ENCODE measurements around the gene GNL3L. TPM values are rescaled to one million over a fixed set of nuclear protein-coding genes. Genes with fewer than 3 reads are reported as not detected.
A peak's percentile ranks its signal among the peaks of the same experiment; 100 is the strongest.
"Not testable (repeated sequence)": the region's sequence is repeated elsewhere in the genome, so short reads cannot be mapped to it uniquely, and the experiment has no call there.

GNL3L gene
- total RNA-seq, 8 experiments from 2014 or later, result 11.2 to 58.6 (median 23.7) TPM

GRCh38 chrX:54509400-54509799 is 20.6 kb upstream of the GNL3L start:
- Histone ChIP-seq H3K4me1 (replicated peaks in 1 of 2) (no peaks in the 10 kb centered on the region), H3K27ac (no peak overlapping the region), H3K4me3 (no peak overlapping the region)
- in situ Hi-C loops (cut with MboI; ENCODE audit: low pct_unique_long_range_greater_than_20kb in 2 of 9, low sequenced_read_pairs in 9 of 9, unreplicated experiment in 9 of 9), result no loop called here
- 0 to 100% (median 40%) methylated on average over 1 to 3 of the region's 4 CpGs; no CpG with 5 or more reads in 5 of the 10 experiments for WGBS, 10 experiments
- no peak for ATAC-seq (replicated peaks in 6 of 8)

GRCh38 chrX:54529151-54529550 is 868 bp upstream of the GNL3L start:
- 47% methylated on average over 2 of the region's 3 CpGs; no CpG with 5 or more reads in 9 of the 10 experiments for WGBS, 10 experiments
- no peak for ATAC-seq (replicated peaks in 6 of 8)
- Histone ChIP-seq H3K4me3 (peak overlapping the region; percentile 48 to 97 (median 82)), H3K4me1 (replicated peaks in 1 of 2) (peaks cover 7 to 16% of the 10 kb centered on the region in 2 donors), H3K27ac (peak overlapping the region; percentile 98 to 99)
- in situ Hi-C loops (cut with MboI; ENCODE audit: low pct_unique_long_range_greater_than_20kb in 2 of 9, low sequenced_read_pairs in 9 of 9, unreplicated experiment in 9 of 9), result no loop called here

DNA sequence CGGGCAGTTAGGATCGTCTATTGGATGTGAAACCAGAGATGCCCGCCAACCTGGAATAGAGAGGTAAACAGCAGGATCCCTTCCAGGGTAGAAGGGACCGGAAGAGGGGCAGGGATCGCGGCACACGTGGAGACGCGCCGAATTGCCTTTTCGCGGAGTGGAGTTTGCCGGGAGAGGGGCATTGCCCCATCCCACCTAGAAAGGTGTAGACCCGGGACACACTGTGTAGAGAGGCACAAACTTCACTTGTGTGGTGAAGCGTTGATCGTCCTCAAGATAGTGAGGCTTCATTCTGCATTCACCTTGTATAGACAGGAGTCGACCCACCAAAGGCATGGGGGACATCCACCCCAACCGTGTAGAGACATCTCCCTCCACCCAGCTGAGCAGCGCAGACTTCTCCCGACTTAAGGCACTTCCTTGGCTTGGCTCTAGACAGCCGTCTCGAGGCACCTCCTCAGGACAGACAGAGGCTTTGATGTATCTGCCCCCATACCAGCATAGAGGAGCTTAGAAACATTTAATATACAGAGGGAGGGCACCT is 410 bp downstream of the GNL3L start:
- peak overlapping the region; percentile 48 to 97 (median 82) for H3K4me3 ChIP-seq
- in situ Hi-C loops (cut with MboI; ENCODE audit: low pct_unique_long_range_greater_than_20kb in 2 of 9, low sequenced_read_pairs in 9 of 9, unreplicated experiment in 9 of 9), result no loop called here
- H3K4me1 ChIP-seq (replicated peaks in 1 of 2), result peaks cover 7 to 16% of the 10 kb centered on the region in 2 donors
- ATAC-seq (replicated peaks in 6 of 8), result peak; percentile 5 to 61 (median 50)
- 37 to 40% methylated on average over 3 to 7 of the region's 22 CpGs; no CpG with 5 or more reads in 8 of the 10 experiments for WGBS, 10 experiments
- peak overlapping the region; percentile 75 to 98 for H3K27ac ChIP-seq

- H3K4me1 ChIP-seq (replicated peaks in 1 of 2), result peaks cover 5 to 9% of the 10 kb centered on the region in 2 donors
- no peak for ATAC-seq (replicated peaks in 6 of 8)
- no peak overlapping the region for H3K4me3 ChIP-seq
- 70 to 100% methylated on average over 1 to 4 of the region's 4 CpGs; no CpG with 5 or more reads in 8 of the 10 experiments for WGBS, 10 experiments
- in situ Hi-C loops (cut with MboI; ENCODE audit: low pct_unique_long_range_greater_than_20kb in 2 of 9, low sequenced_read_pairs in 9 of 9, unreplicated experiment in 9 of 9), result no loop called here
- H3K27ac ChIP-seq, result no peak overlapping the region
Measured at GRCh38 chrX:54534271-54534670, 4.3 kb downstream of the GNL3L start.

- in situ Hi-C loops (cut with MboI; ENCODE audit: low pct_unique_long_range_greater_than_20kb in 2 of 9, low sequenced_read_pairs in 9 of 9, unreplicated experiment in 9 of 9), result no loop called here
- peak in 6 of 8 experiments; percentile 21 to 99 (median 64) for ATAC-seq (replicated peaks in 6 of 8)
- Histone ChIP-seq H3K4me3 (no peak overlapping the region), H3K4me1 (replicated peaks in 1 of 2) (no peaks in the 10 kb centered on the region), H3K27ac (no peak overlapping the region)
- 46 to 56% methylated on average over 2 to 4 of the region's 4 CpGs; no CpG with 5 or more reads in 8 of the 10 experiments for WGBS, 10 experiments
Measured at GRCh38 chrX:54540289-54540688, 10.3 kb downstream of the GNL3L start.

GRCh38 chrX:54542239-54542638 is 12.2 kb downstream of the GNL3L start:
- ATAC-seq (replicated peaks in 6 of 8); H3K4me3 ChIP-seq; H3K4me1 ChIP-seq (replicated peaks in 1 of 2); H3K27ac ChIP-seq; in situ Hi-C loops (cut with MboI; ENCODE audit: low pct_unique_long_range_greater_than_20kb in 2 of 9, low sequenced_read_pairs in 9 of 9, unreplicated experiment in 9 of 9): not testable (repeated sequence)
- WGBS, 10 experiments, result no CpG with 5 or more reads among the region's 4 CpGs

DNA sequence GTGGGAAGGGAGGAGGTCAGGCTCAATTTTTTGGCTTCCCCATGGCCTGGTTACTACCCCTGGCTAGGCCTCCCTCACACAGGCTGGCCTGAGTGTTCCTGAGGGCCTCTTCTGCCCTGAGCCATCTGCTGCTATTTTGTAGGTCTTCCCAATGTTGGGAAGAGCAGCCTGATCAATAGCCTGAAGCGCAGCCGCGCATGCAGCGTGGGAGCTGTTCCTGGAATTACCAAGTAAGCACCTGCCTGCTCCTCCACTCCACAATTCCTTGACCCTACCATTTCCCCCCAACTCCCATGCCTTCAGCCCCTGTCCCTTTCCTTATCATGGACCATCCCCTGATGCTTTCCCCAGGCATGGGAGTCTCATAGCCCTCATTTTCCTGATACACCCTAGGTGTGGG is 20.8 kb downstream of the GNL3L start:
- no peaks in the 10 kb centered on the region for H3K4me1 ChIP-seq (replicated peaks in 1 of 2)
- ATAC-seq (replicated peaks in 6 of 8), result no peak
- WGBS, 10 experiments, result 96% methylated on average over 4 of the region's 4 CpGs; no CpG with 5 or more reads in 9 of the 10 experiments
- H3K4me3 ChIP-seq, result no peak overlapping the region
- H3K27ac ChIP-seq, result no peak overlapping the region
- in situ Hi-C loops (cut with MboI; ENCODE audit: low pct_unique_long_range_greater_than_20kb in 2 of 9, low sequenced_read_pairs in 9 of 9, unreplicated experiment in 9 of 9), result no loop called here

DNA sequence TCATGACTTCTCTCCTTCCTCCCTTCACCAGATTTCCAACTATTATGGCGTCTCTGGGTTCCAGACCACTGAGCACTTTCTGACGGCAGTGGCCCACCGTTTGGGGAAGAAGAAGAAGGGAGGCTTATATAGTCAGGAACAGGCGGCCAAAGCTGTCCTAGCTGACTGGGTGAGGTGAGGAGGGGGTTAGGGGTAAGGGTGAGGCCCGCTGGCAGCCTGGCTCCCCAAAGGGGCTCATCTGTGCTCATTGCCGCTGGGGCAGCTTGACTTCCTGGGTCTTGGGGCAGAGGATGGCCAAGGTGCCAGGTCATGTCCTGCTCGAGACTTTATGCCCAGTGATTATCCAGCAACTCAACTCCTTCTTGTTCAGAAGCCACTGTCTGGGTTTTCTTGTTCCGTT is 21.8 kb downstream of the GNL3L start:
- no peak for ATAC-seq (replicated peaks in 6 of 8)
- in situ Hi-C loops (cut with MboI; ENCODE audit: low pct_unique_long_range_greater_than_20kb in 2 of 9, low sequenced_read_pairs in 9 of 9, unreplicated experiment in 9 of 9), result no loop called here
- 20 to 100% (median 70%) methylated on average over 1 to 4 of the region's 8 CpGs; no CpG with 5 or more reads in 7 of the 10 experiments for WGBS, 10 experiments
- no peaks in the 10 kb centered on the region for H3K4me1 ChIP-seq (replicated peaks in 1 of 2)
- H3K27ac ChIP-seq, result no peak overlapping the region
- H3K4me3 ChIP-seq, result no peak overlapping the region

DNA sequence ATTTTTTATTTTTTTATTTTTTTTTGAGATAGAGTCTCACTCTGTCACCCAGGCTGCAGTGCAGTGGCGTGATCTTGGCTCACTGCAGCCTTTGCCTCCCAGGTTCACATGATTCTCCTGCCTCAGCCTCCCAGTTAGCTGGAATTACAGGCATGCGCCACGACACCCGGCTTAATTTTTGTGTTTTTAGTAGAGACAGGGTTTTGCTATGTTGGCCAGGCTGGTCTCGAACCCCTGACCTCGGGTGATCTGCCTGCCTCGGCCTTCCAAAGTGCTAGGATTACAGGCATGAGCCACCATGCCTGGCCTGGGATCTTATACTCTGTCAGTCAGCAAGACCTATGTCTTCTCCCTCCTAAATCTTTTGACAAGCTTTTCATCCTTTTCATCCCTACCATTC is 25.0 kb downstream of the GNL3L start:
- in situ Hi-C loops (cut with MboI; ENCODE audit: low pct_unique_long_range_greater_than_20kb in 2 of 9, low sequenced_read_pairs in 9 of 9, unreplicated experiment in 9 of 9); H3K4me1 ChIP-seq (replicated peaks in 1 of 2); ATAC-seq (replicated peaks in 6 of 8); H3K4me3 ChIP-seq; H3K27ac ChIP-seq: not testable (repeated sequence)
- WGBS, 10 experiments, result 45 to 100% (median 90%) methylated on average over 1 to 7 of the region's 7 CpGs; no CpG with 5 or more reads in 6 of the 10 experiments

- WGBS, 10 experiments, result 78 to 100% (median 83%) methylated on average over 1 to 8 of the region's 11 CpGs; no CpG with 5 or more reads in 7 of the 10 experiments
- in situ Hi-C loops (cut with MboI; ENCODE audit: low pct_unique_long_range_greater_than_20kb in 2 of 9, low sequenced_read_pairs in 9 of 9, unreplicated experiment in 9 of 9), result no loop called here
- no peaks in the 10 kb centered on the region for H3K4me1 ChIP-seq (replicated peaks in 1 of 2)
- ATAC-seq (replicated peaks in 6 of 8), result no peak
- no peak overlapping the region for H3K4me3 ChIP-seq
- H3K27ac ChIP-seq, result no peak overlapping the region
Measured at GRCh38 chrX:54560411-54560810, 30.4 kb downstream of the GNL3L start.

DNA sequence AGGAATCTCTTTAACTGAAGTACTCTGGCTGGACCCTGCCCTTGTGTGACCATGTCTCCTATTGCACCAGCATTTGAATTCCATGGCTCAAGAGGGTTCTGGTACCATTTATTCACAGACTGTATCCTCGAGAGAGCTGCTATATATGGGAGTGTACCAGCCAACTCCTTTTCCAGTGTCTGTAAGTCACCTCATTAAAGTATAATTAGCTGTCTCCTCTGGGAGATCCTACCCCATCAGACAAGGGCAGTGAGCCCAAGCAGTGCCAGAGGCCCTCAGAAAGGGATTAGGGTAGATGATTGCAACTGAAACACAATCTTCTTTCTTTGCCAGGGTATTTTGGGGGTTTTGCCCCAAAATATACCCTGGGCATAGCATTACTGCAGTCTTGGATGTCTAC is 31.6 kb downstream of the GNL3L start:
- 100% methylated on average over 1 of the region's 1 CpG; no CpG with 5 or more reads in 9 of the 10 experiments for WGBS, 10 experiments
- in situ Hi-C loops (cut with MboI; ENCODE audit: low pct_unique_long_range_greater_than_20kb in 2 of 9, low sequenced_read_pairs in 9 of 9, unreplicated experiment in 9 of 9), result no loop called here
- no peak for ATAC-seq (replicated peaks in 6 of 8)

GRCh38 chrX:54564936-54565335 is 34.9 kb downstream of the GNL3L start:
- no peak for ATAC-seq (replicated peaks in 6 of 8)

More for the DNA sequence above, 31.6 kb downstream of the GNL3L start:
- H3K27ac ChIP-seq, result no peak overlapping the region
- H3K4me3 ChIP-seq, result no peak overlapping the region
- no peaks in the 10 kb centered on the region for H3K4me1 ChIP-seq (replicated peaks in 1 of 2)

DNA sequence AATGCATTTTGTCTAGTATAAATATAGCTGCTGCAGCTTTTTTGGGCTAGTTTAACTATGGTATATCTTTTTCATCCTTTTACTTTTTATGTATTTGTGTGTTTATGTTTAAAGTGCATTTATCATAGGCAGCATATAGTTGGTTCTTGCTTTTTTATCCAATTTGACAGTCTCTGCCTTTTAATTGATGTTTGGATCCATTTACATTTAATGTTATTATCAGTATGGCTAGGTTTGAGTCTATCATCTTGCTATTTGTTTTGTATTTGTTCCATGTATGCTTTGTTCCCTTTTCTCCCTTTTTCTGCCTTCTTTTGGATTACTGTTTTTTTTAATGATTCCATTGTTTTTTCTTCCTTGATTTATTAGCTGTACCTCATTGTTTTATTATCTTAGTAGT is 40.3 kb downstream of the GNL3L start:
- H3K27ac ChIP-seq, result no peak overlapping the region
- in situ Hi-C loops (cut with MboI; ENCODE audit: low pct_unique_long_range_greater_than_20kb in 2 of 9, low sequenced_read_pairs in 9 of 9, unreplicated experiment in 9 of 9), result no loop called here
- ATAC-seq (replicated peaks in 6 of 8), result no peak
- no peak overlapping the region for H3K4me3 ChIP-seq
- H3K4me1 ChIP-seq (replicated peaks in 1 of 2), result no peaks in the 10 kb centered on the region

More at GRCh38 chrX:54564936-54565335, 34.9 kb downstream of the GNL3L start:
- WGBS, 10 experiments, result 18 to 100% (median 78%) methylated on average over 1 to 4 of the region's 5 CpGs; no CpG with 5 or more reads in 6 of the 10 experiments
- no peak overlapping the region for H3K27ac ChIP-seq
- H3K4me3 ChIP-seq, result no peak overlapping the region
- H3K4me1 ChIP-seq (replicated peaks in 1 of 2), result no peaks in the 10 kb centered on the region
- in situ Hi-C loops (cut with MboI; ENCODE audit: low pct_unique_long_range_greater_than_20kb in 2 of 9, low sequenced_read_pairs in 9 of 9, unreplicated experiment in 9 of 9), result no loop called here

GRCh38 chrX:54572641-54573040 is 42.6 kb downstream of the GNL3L start:
- H3K4me3 ChIP-seq; ATAC-seq (replicated peaks in 6 of 8); H3K27ac ChIP-seq; in situ Hi-C loops (cut with MboI; ENCODE audit: low pct_unique_long_range_greater_than_20kb in 2 of 9, low sequenced_read_pairs in 9 of 9, unreplicated experiment in 9 of 9); H3K4me1 ChIP-seq (replicated peaks in 1 of 2): not testable (repeated sequence)
- no CpG with 5 or more reads among the region's 31 CpGs for WGBS, 10 experiments
